Activated T-cell treated with anti-CD3 and anti-CD28 coated beads, Interleukin-2, amount 50 U/mL, for 72 hours (primary cell): ENCODE measurements around the gene CARNS1. TPM values are rescaled to one million over a fixed set of nuclear protein-coding genes. Genes with fewer than 3 reads are reported as not detected.
A peak's percentile ranks its signal among the peaks of the same experiment; 100 is the strongest.

Experiments
- ATAC-seq, 2 donors: fragments of 150-1000 bp; cut with Tn5 transposase; replicated peaks in 1 of 2; 2 replicates each; pipeline ENCODE4 v1.10.0; 2021; ENCODE audit warnings: moderate library complexity in 2 of 2, mild to moderate bottlenecking in 1 of 2
- DNase-seq, 2 donors: peaks; one replicate each; pipeline ENCODE4 v3.0.0; 2021 to 2022; ENCODE audit warnings: mixed read lengths in 1 of 2
- H3K27ac Mint-ChIP-seq: one replicate; pipeline ENCODE4 v1.8.0; 2022; ENCODE audit warnings: mild to moderate bottlenecking, moderate library complexity, mixed read lengths
- H3K27me3 Mint-ChIP-seq: one replicate; pipeline ENCODE4 v1.8.0; 2022; ENCODE audit warnings: low read depth, mixed read lengths
- H3K36me3 Mint-ChIP-seq, 2 donors: one replicate each; pipeline ENCODE4 v1.8.0; 2022; ENCODE audit warnings: mixed read lengths in 2 of 2, mild to moderate bottlenecking in 1 of 2; ENCODE audit not compliant: insufficient read depth in 2 of 2
- H3K4me1 Mint-ChIP-seq: one replicate; pipeline ENCODE4 v1.8.0; 2022; ENCODE audit warnings: low read depth, mixed read lengths
- H3K4me3 Mint-ChIP-seq, 2 donors: one replicate each; pipeline ENCODE4 v1.8.0; 2022; ENCODE audit warnings: mild to moderate bottlenecking in 2 of 2, mixed read lengths in 2 of 2, moderate library complexity in 2 of 2
- H3K9me3 Mint-ChIP-seq, 2 donors: one replicate each; pipeline ENCODE4 v1.8.0; 2022; ENCODE audit warnings: mixed read lengths in 2 of 2
- total RNA-seq, 2 donors: library from RNA; stranded (reverse); gene quantifications; one replicate each; pipeline ENCODE4 v1.2.3, GENCODE V29; 2022

CARNS1 gene
- total RNA-seq, 2 donors from 2014 or later: 3.8 to 5.0 TPM

- H3K4me3 Mint-ChIP-seq: peak overlapping the region; percentile 91 to 97
- peaks cover 71% of the 10 kb centered on the region for H3K4me1 Mint-ChIP-seq
- H3K27ac Mint-ChIP-seq: peak overlapping the region; percentile 81
- peaks cover 10 to 24% of the 10 kb centered on the region in 2 donors for H3K36me3 Mint-ChIP-seq
- ATAC-seq: peak in 1 of 2 donors; percentile 0
- no peaks in the 10 kb centered on the region for H3K27me3 Mint-ChIP-seq
- H3K9me3 Mint-ChIP-seq: no peaks in the 10 kb centered on the region
- no peak for DNase-seq
Observed at GRCh38 chr11:67435727-67436458, 20.4 kb downstream of the CARNS1 start.

- Mint-ChIP-seq H3K27ac (peak overlapping the region; percentile 20), H3K9me3 (no peaks in the 10 kb centered on the region), H3K27me3 (no peaks in the 10 kb centered on the region), H3K4me1 (peaks cover 66% of the 10 kb centered on the region), H3K4me3 (peak overlapping the region; percentile 91 to 97), H3K36me3 (peaks cover 10 to 24% of the 10 kb centered on the region in 2 donors)
- DNase-seq: peak; percentile 76 to 80
- peak; percentile 31 to 38 for ATAC-seq
Observed at GRCh38 chr11:67436459-67437081, 21.1 kb downstream of the CARNS1 start.

DNA sequence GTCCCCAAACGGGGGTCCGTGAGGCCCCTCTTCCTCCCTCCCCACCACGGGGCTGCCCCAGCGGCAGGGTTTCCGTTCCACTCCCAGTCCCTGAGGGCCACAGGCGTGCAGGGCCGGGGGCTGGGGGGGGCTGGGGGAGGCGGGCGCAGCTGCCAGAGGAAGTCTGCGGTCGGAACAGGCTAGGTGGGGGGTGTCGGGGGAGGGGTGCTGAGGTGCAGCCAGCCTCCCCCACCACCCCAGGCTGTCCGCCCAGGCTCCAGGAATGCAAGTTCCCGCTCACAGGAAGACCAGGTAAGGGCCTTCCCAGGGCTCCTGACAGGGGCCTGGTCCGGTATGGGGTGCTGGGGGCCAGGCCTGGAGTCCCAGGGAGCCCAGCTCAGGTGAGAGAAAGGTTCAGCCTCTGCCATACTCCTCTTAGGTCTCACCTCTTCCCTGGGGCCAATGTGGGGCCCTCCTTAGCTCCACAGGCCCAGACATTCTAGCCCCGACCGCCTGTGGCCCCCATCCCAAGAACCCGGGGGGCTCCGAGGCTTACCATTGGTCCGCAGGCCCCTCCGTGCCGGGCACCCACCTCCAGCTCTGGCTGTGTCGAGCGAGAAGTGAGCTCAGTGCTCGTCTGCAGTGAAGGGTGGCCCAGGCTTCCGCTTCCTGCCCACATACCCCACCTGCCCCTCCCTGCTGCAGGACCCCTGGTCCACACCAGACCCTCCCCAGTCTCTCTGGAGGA, 21.8 kb downstream of the CARNS1 start, which contains the start of gene PTPRCAP:
Gene PTPRCAP, minus strand, starts transcription at position 601 of the 727 bp plus-strand sequence. Its CDS starts 63 bp downstream, at position 538.
- H3K27me3 Mint-ChIP-seq: no peaks in the 10 kb centered on the region
- peaks cover 10 to 18% of the 10 kb centered on the region in 2 donors for H3K36me3 Mint-ChIP-seq
- peak; percentile 29 to 41 for ATAC-seq
- H3K27ac Mint-ChIP-seq: peak within 1 kb of the TSS; percentile 89
- peak within 1 kb of the TSS; percentile 91 to 97 for H3K4me3 Mint-ChIP-seq
- no peaks in the 10 kb centered on the region for H3K9me3 Mint-ChIP-seq
- peaks cover 65% of the 10 kb centered on the region for H3K4me1 Mint-ChIP-seq
- peak; percentile 64 to 70 for DNase-seq

DNA sequence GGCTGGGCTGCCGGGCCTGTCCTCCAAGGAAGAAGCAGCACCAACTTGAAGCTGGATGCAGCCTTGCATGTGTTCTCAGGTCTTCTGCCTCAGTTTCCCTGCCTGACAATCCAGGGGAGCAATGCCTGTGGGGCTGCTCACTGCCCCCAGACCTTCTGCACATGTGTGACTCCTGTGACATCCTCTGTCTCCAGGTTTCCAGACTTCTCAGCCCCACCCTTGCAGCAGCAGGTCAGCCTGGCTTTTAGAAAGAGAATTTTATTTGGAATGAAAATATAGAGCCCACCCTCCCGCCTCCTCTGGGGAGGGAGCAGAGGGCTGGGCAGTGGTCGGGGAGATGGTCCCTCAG, 22.3 kb downstream of the CARNS1 start:
- peak overlapping the region; percentile 89 for H3K27ac Mint-ChIP-seq
- H3K36me3 Mint-ChIP-seq: peaks cover 10 to 18% of the 10 kb centered on the region in 2 donors
- ATAC-seq: no peak
- peak overlapping the region; percentile 91 to 97 for H3K4me3 Mint-ChIP-seq
- no peak for DNase-seq
- peaks cover 63% of the 10 kb centered on the region for H3K4me1 Mint-ChIP-seq
- H3K27me3 Mint-ChIP-seq: no peaks in the 10 kb centered on the region
- H3K9me3 Mint-ChIP-seq: no peaks in the 10 kb centered on the region

GRCh38 chr11:67438158-67438902, 22.9 kb downstream of the CARNS1 start:
- DNase-seq (peak; percentile 89 to 92), ATAC-seq (peak; percentile 70 to 78)
- Mint-ChIP-seq H3K9me3 (no peaks in the 10 kb centered on the region), H3K27me3 (no peaks in the 10 kb centered on the region), H3K4me3 (peak overlapping the region; percentile 91 to 97), H3K36me3 (peaks cover 10 to 18% of the 10 kb centered on the region in 2 donors), H3K4me1 (peaks cover 60% of the 10 kb centered on the region), H3K27ac (peak overlapping the region; percentile 89)

DNA sequence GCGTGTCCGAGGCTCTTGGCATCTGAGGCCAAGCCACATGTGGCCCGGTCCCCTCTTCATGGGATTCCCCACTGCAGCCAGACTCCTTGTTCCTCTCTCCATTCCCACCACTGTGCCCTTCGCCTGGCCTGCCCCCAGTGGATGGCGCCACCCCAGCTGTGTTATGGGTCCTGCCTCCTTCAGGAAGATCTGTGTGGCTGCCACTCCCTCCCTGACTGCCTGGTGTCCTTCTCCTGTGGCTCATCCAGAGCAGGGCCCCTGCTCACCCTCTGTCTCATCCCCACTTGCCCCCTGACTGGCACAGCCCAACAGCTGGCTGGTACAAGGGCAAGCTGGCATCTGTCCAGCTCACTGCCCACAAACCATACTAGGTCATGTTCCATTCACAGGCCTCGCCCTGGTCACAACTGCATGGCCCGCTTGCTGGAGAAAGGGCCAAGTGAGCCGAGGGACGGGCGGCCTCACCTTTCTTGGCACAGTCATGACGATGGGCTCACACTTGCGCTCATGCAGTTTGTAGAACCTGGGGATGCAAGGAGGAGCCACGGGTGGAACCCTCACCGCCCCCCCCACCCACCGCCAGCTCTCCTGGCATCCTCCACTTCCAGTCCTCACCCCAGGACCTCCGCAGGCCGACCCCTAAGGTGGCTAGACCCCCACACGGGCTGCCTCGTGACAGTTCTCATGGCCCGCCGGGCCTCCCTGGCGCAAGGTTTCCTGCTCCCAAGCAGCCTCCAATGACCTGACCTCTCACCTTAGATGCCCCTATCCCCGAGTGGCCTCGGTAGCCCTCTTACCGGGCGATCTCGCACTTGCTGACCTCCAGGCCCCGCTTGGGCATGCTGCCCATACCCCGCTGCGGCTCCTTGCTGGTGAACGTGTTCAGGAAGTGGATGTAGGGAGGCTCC, 24.1 kb downstream of the CARNS1 start:
- Mint-ChIP-seq H3K36me3 (peaks cover 10 to 16% of the 10 kb centered on the region in 2 donors), H3K27ac (peak overlapping the region; percentile 92), H3K4me1 (peaks cover 59% of the 10 kb centered on the region), H3K4me3 (peak overlapping the region; percentile 91 to 97), H3K9me3 (no peaks in the 10 kb centered on the region), H3K27me3 (no peaks in the 10 kb centered on the region)
- ATAC-seq (peak; percentile 3 to 4), DNase-seq (no peak)

- Mint-ChIP-seq H3K27ac (peak overlapping the region; percentile 92), H3K36me3 (peaks cover 7 to 12% of the 10 kb centered on the region in 2 donors), H3K4me3 (peak overlapping the region; percentile 91 to 97), H3K27me3 (no peaks in the 10 kb centered on the region), H3K9me3 (no peaks in the 10 kb centered on the region), H3K4me1 (peaks cover 63% of the 10 kb centered on the region)
- peak in 1 of 2 donors; percentile 6 for ATAC-seq
- DNase-seq: no peak
Observed at GRCh38 chr11:67440229-67441097, 25.0 kb downstream of the CARNS1 start.

DNA sequence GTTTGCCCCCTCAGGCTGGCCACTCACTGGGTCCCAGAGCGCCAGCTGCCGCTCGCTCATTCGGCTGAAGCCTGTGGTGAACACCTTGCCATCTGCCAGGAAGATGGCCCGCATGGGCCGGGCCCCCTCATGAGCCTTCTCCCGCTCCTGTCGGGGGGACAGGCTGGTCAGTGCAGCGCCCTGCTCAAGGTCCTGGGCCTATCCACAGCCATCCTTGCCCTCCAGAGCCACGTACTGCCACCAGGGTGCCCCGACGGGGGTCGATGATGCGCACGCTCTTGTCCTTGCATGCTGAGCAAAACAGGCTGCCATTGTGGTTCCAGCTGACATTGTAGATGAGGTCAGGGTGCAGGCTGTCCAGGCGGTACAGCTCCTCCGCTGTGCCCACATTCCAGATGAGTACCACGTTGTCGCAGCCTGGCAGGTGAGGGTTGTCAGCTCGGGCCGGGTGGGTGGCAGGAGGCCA, 25.7 kb downstream of the CARNS1 start:
- DNase-seq (no peak), ATAC-seq (no peak)
- H3K36me3 Mint-ChIP-seq: peaks cover 4 to 11% of the 10 kb centered on the region in 2 donors
- H3K9me3 Mint-ChIP-seq: no peaks in the 10 kb centered on the region
- H3K4me1 Mint-ChIP-seq: peaks cover 64% of the 10 kb centered on the region
- H3K4me3 Mint-ChIP-seq: no peak overlapping the region
- no peaks in the 10 kb centered on the region for H3K27me3 Mint-ChIP-seq
- H3K27ac Mint-ChIP-seq: no peak overlapping the region

DNA sequence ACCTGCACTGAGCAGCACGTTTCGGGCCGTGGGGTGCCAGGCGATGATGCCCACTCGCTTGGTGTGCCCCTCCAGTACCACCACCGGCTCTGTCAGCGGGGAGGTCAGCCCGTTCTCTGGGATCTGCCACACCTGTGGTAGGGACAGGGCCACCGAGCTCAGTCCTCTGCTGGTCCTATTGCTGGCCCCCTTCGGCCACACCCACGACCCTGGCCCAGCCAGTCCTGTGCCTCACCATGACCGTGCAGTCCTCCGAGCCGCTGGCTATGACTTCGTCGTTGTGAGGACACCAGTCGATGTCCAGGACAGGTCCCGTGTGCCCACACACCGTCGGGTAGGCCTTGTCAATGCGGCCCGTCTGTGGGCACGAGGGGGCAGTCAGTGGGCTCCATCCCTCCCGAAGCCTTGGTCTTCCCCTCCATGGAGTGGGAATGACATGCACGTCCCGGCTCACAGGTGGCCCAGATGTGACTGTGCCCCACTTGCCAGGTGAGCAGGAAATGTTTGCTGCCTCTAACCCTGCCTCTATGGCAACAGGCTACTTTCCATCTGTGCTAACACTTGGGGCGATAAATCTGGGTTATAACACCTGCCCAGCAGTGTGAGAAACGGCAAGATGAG, 26.4 kb downstream of the CARNS1 start:
- Mint-ChIP-seq H3K4me3 (peak overlapping the region; percentile 44 to 84), H3K27me3 (no peaks in the 10 kb centered on the region), H3K9me3 (no peaks in the 10 kb centered on the region), H3K27ac (no peak overlapping the region), H3K36me3 (peaks cover 2 to 7% of the 10 kb centered on the region in 2 donors), H3K4me1 (peaks cover 71% of the 10 kb centered on the region)
- DNase-seq (no peak), ATAC-seq (no peak)

DNA sequence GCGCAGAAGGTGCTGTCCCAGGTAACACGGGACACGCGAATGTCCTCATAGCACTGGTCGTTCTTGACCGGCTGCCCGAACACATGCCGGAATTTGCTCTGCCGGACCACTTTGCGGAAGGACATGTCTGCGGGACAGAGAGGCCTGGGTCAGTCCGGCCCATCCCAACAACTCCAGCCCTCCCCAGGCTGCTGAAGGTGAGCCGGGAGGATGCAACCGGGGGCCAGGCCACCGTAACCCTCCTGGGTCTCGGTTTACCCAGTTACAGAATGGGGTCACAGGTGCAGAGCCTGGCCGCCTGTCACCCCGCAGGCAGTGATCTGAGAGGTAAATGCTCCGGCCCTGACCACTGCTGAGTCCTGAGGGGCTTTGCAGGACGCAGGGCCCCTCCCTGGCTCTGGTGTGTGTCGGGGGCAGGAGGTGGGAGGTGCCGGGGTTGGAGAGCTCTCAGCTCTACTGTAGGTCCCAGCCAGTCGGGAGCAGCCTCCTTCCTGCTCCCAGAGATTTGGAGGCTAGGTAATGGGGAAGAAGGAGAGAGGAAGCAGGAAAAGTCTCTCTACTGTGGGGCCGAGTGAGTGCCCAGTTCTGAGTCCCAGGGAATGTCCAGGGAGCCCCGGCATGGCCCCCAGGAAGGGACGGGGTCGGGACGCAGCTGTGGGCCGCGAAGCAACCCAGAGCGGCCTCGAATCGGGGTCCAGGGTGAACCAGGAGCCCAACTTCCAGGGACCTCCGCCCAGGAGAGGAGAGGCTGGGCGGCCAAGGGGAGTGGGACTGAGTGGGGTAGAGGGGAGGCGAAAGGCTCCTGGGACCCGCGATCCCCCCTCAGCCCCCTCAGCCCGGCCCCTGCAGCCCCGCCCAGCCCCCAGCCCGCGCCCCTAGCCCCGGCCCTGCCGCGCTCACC, 27.3 kb downstream of the CARNS1 start:
- ATAC-seq: no peak

More for the DNA sequence above, 27.3 kb downstream of the CARNS1 start:
- peaks cover 2 to 5% of the 10 kb centered on the region in 2 donors for H3K36me3 Mint-ChIP-seq
- H3K9me3 Mint-ChIP-seq: no peaks in the 10 kb centered on the region
- DNase-seq: no peak
- H3K4me1 Mint-ChIP-seq: peaks cover 78% of the 10 kb centered on the region
- H3K27me3 Mint-ChIP-seq: no peaks in the 10 kb centered on the region
- no peak overlapping the region for H3K27ac Mint-ChIP-seq
- peak overlapping the region; percentile 77 to 84 for H3K4me3 Mint-ChIP-seq
